D341Med (cell line): Measurements from ENCODE around the gene DPH5.

ENCODE experiments used
- DNase-seq: peaks from one replicate; pipeline ENCODE4 v3.0.0; 2012; ENCODE audit warnings: low spot score

DPH5 gene

GRCh38 chr1:101030881-101031280 is 5.3 kb upstream of the DPH5 start:
- DNase-seq = no peak

GRCh38 chr1:101029184-101029583 is 3.6 kb upstream of the DPH5 start:
- DNase-seq = no peak

GRCh38 chr1:101028466-101028865 is 2.9 kb upstream of the DPH5 start:
- no peak for DNase-seq

GRCh38 chr1:101027194-101027772 is 1.7 kb upstream of the DPH5 start:
- no peak for DNase-seq

GRCh38 chr1:101026430-101026788 is 825 bp upstream of the DPH5 start:
- no peak for DNase-seq

GRCh38 chr1:101025283-101025656 is 314 bp downstream of the DPH5 start:
- peak; percentile 30 for DNase-seq

GRCh38 chr1:101022294-101022693 is 3.3 kb downstream of the DPH5 start:
- no peak for DNase-seq

- no peak for DNase-seq
These were observed 8.1 kb downstream of the DPH5 start for GRCh38 chr1:101017448-101017847.

- no peak for DNase-seq
These were observed 11.8 kb downstream of the DPH5 start for GRCh38 chr1:101013776-101014175.

- no peak for DNase-seq
These were observed 17.3 kb downstream of the DPH5 start for GRCh38 chr1:101008229-101008834.

GRCh38 chr1:101006553-101006952 is 19.0 kb downstream of the DPH5 start:
- no peak for DNase-seq

- DNase-seq = no peak
These were observed 19.7 kb downstream of the DPH5 start for GRCh38 chr1:101005871-101006270.

- no peak for DNase-seq
These were observed 20.4 kb downstream of the DPH5 start for GRCh38 chr1:101005183-101005582.

GRCh38 chr1:101004670-101005069 is 20.9 kb downstream of the DPH5 start:
- no peak for DNase-seq

GRCh38 chr1:101004061-101004460 is 21.5 kb downstream of the DPH5 start:
- DNase-seq = no peak

- DNase-seq = no peak
These were observed 22.5 kb downstream of the DPH5 start for GRCh38 chr1:101003012-101003650.

- DNase-seq = no peak
These were observed 23.0 kb downstream of the DPH5 start for GRCh38 chr1:101002551-101002950.

- no peak for DNase-seq
These were observed 25.3 kb downstream of the DPH5 start for GRCh38 chr1:101000131-101000873.

- no peak for DNase-seq
These were observed 27.2 kb downstream of the DPH5 start for GRCh38 chr1:100998426-100998825.

GRCh38 chr1:100995198-100995988 is 30.2 kb downstream of the DPH5 start:
- DNase-seq = no peak

GRCh38 chr1:100989306-100990077 is 36.1 kb downstream of the DPH5 start:
- no peak for DNase-seq

GRCh38 chr1:100988121-100988520 is 37.5 kb downstream of the DPH5 start:
- DNase-seq = no peak
